GM23338 (cell line): ENCODE data around the gene SIRPG. TPM values are rescaled to one million over a fixed set of nuclear protein-coding genes. Genes with fewer than 3 reads are reported as not detected.

ENCODE experiments used
- ATAC-seq: fragments of 200-7000 bp; cut with Tn5 transposase; 3 replicates; pipeline ENCODE4 v1.9.1; 2020
- DNase-seq: peaks from one replicate; pipeline ENCODE4 v3.0.0-alpha.2; 2015; ENCODE audit warnings: low spot score
- H2AFZ ChIP-seq: fragments of 200-600 bp; sonication (generic); 2 replicates; pipeline ENCODE4 v1.8.0; 2016; ENCODE audit warnings: antibody characterized with exemption, mild to moderate bottlenecking, moderate library complexity
- H3F3A ChIP-seq: fragments of 200-600 bp; sonication (generic); replicated peaks from 2 replicates; pipeline ENCODE4 v1.8.0; 2017; ENCODE audit warnings: antibody characterized with exemption, mixed run types, low read depth
- H3K27ac ChIP-seq: fragments of 200-600 bp; sonication (generic); 2 replicates; pipeline ENCODE4 v1.6.1; 2016; ENCODE audit warnings: low read depth
- H3K27me3 ChIP-seq: fragments of 200-600 bp; sonication (generic); 2 replicates; pipeline ENCODE4 v1.8.0; 2016; ENCODE audit warnings: mild to moderate bottlenecking, mixed run types, moderate library complexity; ENCODE audit not compliant: insufficient read depth
- H3K36me3 ChIP-seq: fragments of 200-600 bp; sonication (generic); 2 replicates; pipeline ENCODE4 v1.8.0; 2016; ENCODE audit warnings: mild to moderate bottlenecking; ENCODE audit not compliant: insufficient read depth
- H3K4me1 ChIP-seq: fragments of 200-600 bp; sonication (generic); 2 replicates; pipeline ENCODE4 v1.8.0; 2016; ENCODE audit warnings: mild to moderate bottlenecking, moderate library complexity; ENCODE audit not compliant: insufficient read depth
- H3K4me2 ChIP-seq: fragments of 200-600 bp; sonication (generic); 2 replicates; pipeline ENCODE4 v1.7.1; 2017; ENCODE audit warnings: mixed run types
- H3K4me3 ChIP-seq: fragments of 200-600 bp; sonication (generic); 2 replicates; pipeline ENCODE4 v1.6.1; 2016; ENCODE audit warnings: mixed run types
- H3K79me2 ChIP-seq: fragments of 200-600 bp; sonication (generic); replicated peaks from 2 replicates; pipeline ENCODE4 v1.8.0; 2017; ENCODE audit warnings: mild to moderate bottlenecking; ENCODE audit not compliant: insufficient read depth
- H3K9me2 ChIP-seq: fragments of 200-600 bp; sonication (generic); 2 replicates; pipeline ENCODE4 v1.8.0; 2017; ENCODE audit not compliant: insufficient read depth
- H4K20me1 ChIP-seq: fragments of 200-600 bp; sonication (generic); replicated peaks from 2 replicates; pipeline ENCODE4 v1.8.0; 2017; ENCODE audit warnings: mild to moderate bottlenecking; ENCODE audit not compliant: insufficient read depth
- H3K27ac Mint-ChIP-seq: 2 replicates; pipeline ENCODE4 v1.8.0; 2020; ENCODE audit warnings: inconsistent platforms, mild to moderate bottlenecking, moderate library complexity, mixed read lengths
- H3K27me3 Mint-ChIP-seq: 3 replicates; pipeline ENCODE4 v1.8.0; 2022; ENCODE audit warnings: low read depth, mild to moderate bottlenecking, moderate library complexity, mixed read lengths, inconsistent platforms; ENCODE audit not compliant: insufficient read depth, poor library complexity
- H3K36me3 Mint-ChIP-seq: 3 replicates; pipeline ENCODE4 v1.8.0; 2021; ENCODE audit warnings: low read depth, mild to moderate bottlenecking, inconsistent platforms, moderate library complexity, mixed read lengths
- H3K4me1 Mint-ChIP-seq: 3 replicates; pipeline ENCODE4 v1.8.0; 2020; ENCODE audit warnings: mild to moderate bottlenecking, inconsistent platforms, mixed read lengths
- H3K4me3 Mint-ChIP-seq: 3 replicates; pipeline ENCODE4 v1.8.0; 2021; ENCODE audit warnings: moderate library complexity, mild to moderate bottlenecking, inconsistent platforms, mixed read lengths
- H3K9me3 Mint-ChIP-seq: 3 replicates; pipeline ENCODE4 v1.8.0; 2020; ENCODE audit warnings: moderate library complexity, mild to moderate bottlenecking, inconsistent platforms, mixed read lengths
- CREB1 ChIP-seq: fragments of 250-450 bp; sonication (Bioruptor Pico); IDR thresholded peaks from 2 replicates; pipeline ENCODE4 v1.5.0; 2020; ENCODE audit warnings: low read depth, mild to moderate bottlenecking, moderate library complexity
- CTCF ChIP-seq, 2 experiments: fragments of 200-600 bp in 1 of 2; sonication (generic) in 1 of 2; conservative IDR thresholded peaks; 2 replicates each; pipeline versions ENCODE4 v1.5.1 to v1.6.1; 2016 to 2017; ENCODE audit warnings: antibody characterized with exemption in 2 of 2, low read depth in 2 of 2, mild to moderate bottlenecking in 2 of 2, moderate library complexity in 1 of 2
- ETS1 ChIP-seq: IDR thresholded peaks from 2 replicates; pipeline ENCODE4 v1.6.1; 2016; ENCODE audit warnings: antibody characterized with exemption
- EZH2 ChIP-seq: fragments of 200-600 bp; sonication (generic); IDR thresholded peaks from one replicate; pipeline ENCODE4 v1.8.0; 2017; ENCODE audit warnings: antibody characterized with exemption, mild to moderate bottlenecking, low read depth; ENCODE audit not compliant: unreplicated experiment
- EZH2phosphoT487 ChIP-seq: fragments of 200-600 bp; sonication (generic); IDR thresholded peaks from one replicate; pipeline ENCODE4 v1.8.1; 2018; ENCODE audit warnings: antibody characterized with exemption; ENCODE audit not compliant: unreplicated experiment
- JUNB ChIP-seq: IDR thresholded peaks from one replicate; pipeline ENCODE4 v1.6.1; 2016; ENCODE audit warnings: antibody characterized with exemption; ENCODE audit not compliant: unreplicated experiment
- NANOG ChIP-seq: IDR thresholded peaks from 2 replicates; pipeline ENCODE4 v1.6.1; 2016; ENCODE audit warnings: antibody characterized with exemption, borderline replicate concordance
- POLR2AphosphoS5 ChIP-seq: IDR thresholded peaks from 2 replicates; pipeline ENCODE4 v1.6.1; 2016; ENCODE audit warnings: antibody characterized with exemption, low read depth
- STAT1 ChIP-seq: IDR thresholded peaks from one replicate; pipeline ENCODE4 v1.6.1; 2016; ENCODE audit warnings: antibody characterized with exemption; ENCODE audit not compliant: unreplicated experiment
- ZNF114 ChIP-seq: fragments of 250-450 bp; sonication (Bioruptor Pico); IDR thresholded peaks from 2 replicates; pipeline ENCODE4 v1.5.0; 2020; ENCODE audit warnings: mild to moderate bottlenecking, moderate library complexity
- ZNF331 ChIP-seq: fragments of 250-450 bp; sonication (Bioruptor Pico); IDR thresholded peaks from 2 replicates; pipeline ENCODE4 v1.5.0; 2020; ENCODE audit warnings: low read depth, mild to moderate bottlenecking, moderate library complexity
- polyA plus RNA-seq: library from polyadenylated mRNA; unstranded; fragments of >200 nt; fragmentation: Nextera tagmentation; extraction: Ambion mirVana; gene quantifications from 2 replicates; pipeline ENCODE4 v1.2.1, GENCODE V29; 2016
- total RNA-seq: library from RNA; depleted of rRNA; stranded (reverse); fragments of >200 nt; shearing (Covaris generic); gene quantifications from 2 replicates; pipeline ENCODE4 v1.2.3, GENCODE V29; 2014
- TF ChIP-seq, protein P1 (sequence below): IDR thresholded peaks from one replicate; pipeline ENCODE4 v1.6.1; 2018; ENCODE audit warnings: antibody characterized with exemption; ENCODE audit not compliant: unreplicated experiment

SIRPG gene
- total and polyA plus RNA-seq, 2 experiments from 2014 or later, result not detected

- Histone ChIP-seq H3K4me1 (peaks cover 14% of the 10 kb centered on the region), H3K4me2 (no peak overlapping the region), H2AFZ (no peak overlapping the region), H3K79me2 (no peaks in the 10 kb centered on the region), H3K27me3 (no peaks in the 10 kb centered on the region), H3K4me3 (no peak overlapping the region), H3K36me3 (no peaks in the 10 kb centered on the region), H3K9me2 (peaks cover 6% of the 10 kb centered on the region; the same call in 1 of the 2 replicates), H4K20me1 (no peaks in the 10 kb centered on the region), H3K27ac (no peak overlapping the region), H3F3A (no peaks in the 10 kb centered on the region)
- DNase-seq (no peak), ATAC-seq (no peak)
- Mint-ChIP-seq H3K27me3 (peaks cover 10% of the 10 kb centered on the region), H3K4me1 (peaks cover 27% of the 10 kb centered on the region), H3K4me3 (no peak overlapping the region), H3K27ac (no peak overlapping the region), H3K36me3 (no peaks in the 10 kb centered on the region), H3K9me3 (peaks cover 4% of the 10 kb centered on the region; the same call in 2 of the 3 replicates)
- TF ChIP-seq NANOG (no peak), ETS1 (no peak), JUNB (no peak), STAT1 (no peak), ZNF114 (CRISPR knock-in tag) (no peak), EZH2phosphoT487 (no peak), CREB1 (CRISPR knock-in tag) (no peak), EZH2 (no peak)
- TF ChIP-seq, protein P1, sequence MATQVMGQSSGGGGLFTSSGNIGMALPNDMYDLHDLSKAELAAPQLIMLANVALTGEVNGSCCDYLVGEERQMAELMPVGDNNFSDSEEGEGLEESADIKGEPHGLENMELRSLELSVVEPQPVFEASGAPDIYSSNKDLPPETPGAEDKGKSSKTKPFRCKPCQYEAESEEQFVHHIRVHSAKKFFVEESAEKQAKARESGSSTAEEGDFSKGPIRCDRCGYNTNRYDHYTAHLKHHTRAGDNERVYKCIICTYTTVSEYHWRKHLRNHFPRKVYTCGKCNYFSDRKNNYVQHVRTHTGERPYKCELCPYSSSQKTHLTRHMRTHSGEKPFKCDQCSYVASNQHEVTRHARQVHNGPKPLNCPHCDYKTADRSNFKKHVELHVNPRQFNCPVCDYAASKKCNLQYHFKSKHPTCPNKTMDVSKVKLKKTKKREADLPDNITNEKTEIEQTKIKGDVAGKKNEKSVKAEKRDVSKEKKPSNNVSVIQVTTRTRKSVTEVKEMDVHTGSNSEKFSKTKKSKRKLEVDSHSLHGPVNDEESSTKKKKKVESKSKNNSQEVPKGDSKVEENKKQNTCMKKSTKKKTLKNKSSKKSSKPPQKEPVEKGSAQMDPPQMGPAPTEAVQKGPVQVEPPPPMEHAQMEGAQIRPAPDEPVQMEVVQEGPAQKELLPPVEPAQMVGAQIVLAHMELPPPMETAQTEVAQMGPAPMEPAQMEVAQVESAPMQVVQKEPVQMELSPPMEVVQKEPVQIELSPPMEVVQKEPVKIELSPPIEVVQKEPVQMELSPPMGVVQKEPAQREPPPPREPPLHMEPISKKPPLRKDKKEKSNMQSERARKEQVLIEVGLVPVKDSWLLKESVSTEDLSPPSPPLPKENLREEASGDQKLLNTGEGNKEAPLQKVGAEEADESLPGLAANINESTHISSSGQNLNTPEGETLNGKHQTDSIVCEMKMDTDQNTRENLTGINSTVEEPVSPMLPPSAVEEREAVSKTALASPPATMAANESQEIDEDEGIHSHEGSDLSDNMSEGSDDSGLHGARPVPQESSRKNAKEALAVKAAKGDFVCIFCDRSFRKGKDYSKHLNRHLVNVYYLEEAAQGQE, result no peak
These were observed 27.4 kb downstream of the SIRPG start for GRCh38 chr20:1630186-1630585.

DNA sequence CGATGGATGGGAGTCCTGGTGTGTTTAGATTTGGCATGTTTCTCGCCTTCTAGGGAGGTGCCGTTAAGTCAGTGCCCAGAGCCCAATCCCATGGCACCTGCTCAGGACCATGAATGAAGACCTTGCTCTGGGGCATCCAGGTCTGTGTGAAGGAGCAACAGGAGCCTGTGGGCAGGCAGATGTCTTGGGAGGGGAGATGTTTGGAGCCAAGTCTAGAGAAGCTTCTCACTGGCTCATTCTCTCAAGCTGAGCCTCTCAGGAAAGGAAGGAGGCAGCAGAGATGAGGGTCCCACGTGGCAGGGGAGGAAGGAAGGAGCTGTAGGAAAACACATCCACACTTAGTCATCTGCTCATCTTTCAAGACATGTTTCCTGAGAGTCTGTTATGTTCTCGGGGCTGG, 28.3 kb downstream of the SIRPG start:
- Histone ChIP-seq H3K4me1 (peaks cover 14% of the 10 kb centered on the region), H4K20me1 (no peaks in the 10 kb centered on the region), H3K27me3 (no peaks in the 10 kb centered on the region), H3K36me3 (no peaks in the 10 kb centered on the region), H3K4me3 (no peak overlapping the region), H2AFZ (no peak overlapping the region), H3K79me2 (no peaks in the 10 kb centered on the region), H3K27ac (no peak overlapping the region), H3K9me2 (peaks cover 5% of the 10 kb centered on the region; the same call in 1 of the 2 replicates), H3F3A (no peaks in the 10 kb centered on the region), H3K4me2 (no peak overlapping the region)
- Mint-ChIP-seq H3K4me3 (no peak overlapping the region), H3K4me1 (peaks cover 30% of the 10 kb centered on the region), H3K27ac (no peak overlapping the region), H3K9me3 (peaks cover under 1% of the 10 kb centered on the region; the same call in 2 of the 3 replicates), H3K36me3 (no peaks in the 10 kb centered on the region), H3K27me3 (peaks cover 10% of the 10 kb centered on the region)
- ATAC-seq (no peak), DNase-seq (no peak)
- TF ChIP-seq POLR2AphosphoS5 (no peak), CTCF (conservative IDR thresholded peaks at IDR 0.05; ENCODE audit: low read depth in 2 of 2) (no peak), EZH2phosphoT487 (no peak), EZH2 (no peak), CREB1 (CRISPR knock-in tag) (no peak), JUNB (no peak), ZNF331 (CRISPR knock-in tag) (no peak), STAT1 (no peak), NANOG (no peak)
- TF ChIP-seq, protein P1, result no peak
